ENCODE data around the gene JUND. TPM values are rescaled to one million over a fixed set of nuclear protein-coding genes. Genes with fewer than 3 reads are reported as not detected.

JUND gene
- total and polyA plus RNA-seq, 2 of the 8 experiments (the other 6 are each of a cell fraction or from before 2014, with no cell fraction given): 54.0 to 77.5 TPM

DNA sequence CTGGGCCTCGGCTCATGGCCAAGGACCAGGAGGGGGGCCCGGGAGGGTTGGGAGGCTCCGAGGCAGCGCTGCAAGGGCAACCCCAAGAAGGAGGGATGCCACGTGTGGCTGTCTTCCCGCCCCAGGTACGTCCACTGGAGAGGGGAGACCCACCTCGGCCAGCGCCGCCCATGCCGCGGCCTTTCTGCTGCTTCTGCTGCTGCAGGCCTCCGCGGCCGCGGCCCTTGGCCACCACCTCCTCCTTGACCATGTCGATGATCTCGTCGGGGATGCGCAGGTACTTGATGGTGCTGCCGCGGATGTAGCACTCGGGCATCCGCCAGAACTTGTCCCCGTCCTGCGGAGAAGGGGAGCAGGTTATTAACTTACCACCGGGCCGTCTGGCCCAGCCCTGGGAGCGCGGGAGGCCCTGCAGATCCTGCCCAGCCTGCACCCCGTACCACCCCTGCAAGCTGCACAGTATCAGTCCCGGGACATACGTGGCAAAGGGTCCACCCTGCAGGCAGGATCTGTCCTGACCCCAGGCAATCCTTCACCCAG, 28.2 kb upstream of the JUND start:
- peaks cover 15 to 69% (median 47%) of the 10 kb centered on the region in 4 experiments for H3K36me3 ChIP-seq (ENCODE audit: control insufficient read depth in 2 of 4, insufficient read depth in 4 of 4, low read length in 3 of 4)
- H2BK120ac ChIP-seq (replicated peaks; ENCODE audit: low read depth, low read length): no peak overlapping the region
- peaks cover 0 to 7% of the 10 kb centered on the region in 2 experiments; a peak in 1 of 4 replicates for H3K79me2 ChIP-seq (ENCODE audit: control insufficient read depth in 1 of 2, insufficient read depth in 2 of 2, low read length in 2 of 2)
- H3K4me3 ChIP-seq (ENCODE audit: extremely low read depth in 1 of 4, insufficient read depth in 2 of 4, low read depth in 3 of 4, low read length in 4 of 4): no peak overlapping the region
- H3K4me1 ChIP-seq (replicated peaks in 1 of 4; ENCODE audit: control insufficient read depth in 3 of 4, insufficient read depth in 4 of 4, low read length in 3 of 4): peaks cover 0 to 11% (median 4%) of the 10 kb centered on the region in 4 experiments; a peak in 6 of 7 replicates
- H3K9ac ChIP-seq (replicated peaks in 1 of 4; ENCODE audit: extremely low read depth in 1 of 4, low read depth in 3 of 4, low read length in 3 of 4): no peak overlapping the region
- FAIRE-seq: no peak
- H3K27ac ChIP-seq (ENCODE audit: low read depth, low read length): no peak overlapping the region
- H2BK12ac ChIP-seq (ENCODE audit: low read depth, low read length): no peak overlapping the region
- H3K9me3 ChIP-seq (ENCODE audit: insufficient read depth in 2 of 2, low read depth in 1 of 2, low read length in 1 of 2): no peaks in the 10 kb centered on the region
- H2AK5ac ChIP-seq (ENCODE audit: low read depth, low read length): no peak overlapping the region
- no peak overlapping the region for H3K23ac ChIP-seq (ENCODE audit: insufficient read length)
- H3K27me3 ChIP-seq (replicated peaks in 1 of 4; ENCODE audit: control insufficient read depth in 3 of 4, extremely low read depth in 1 of 4, insufficient read depth in 3 of 4, low read length in 3 of 4): no peaks in the 10 kb centered on the region
- H4K5ac ChIP-seq (ENCODE audit: insufficient read length, low read depth, low read length): no peak overlapping the region
- 95% methylated on average over 30 of the region's 33 CpGs; no CpG with 5 or more reads in 1 of the 2 experiments for WGBS, 2 experiments (ENCODE audit: extremely low coverage in 1 of 2, insufficient coverage in 1 of 2, insufficient read length in 1 of 2, insufficient replicate concordance in 2 of 2, low coverage in 1 of 2, low lambda C conversion rate in 2 of 2, missing lambda C conversion rate in 1 of 2)
- H4K91ac ChIP-seq (replicated peaks; ENCODE audit: insufficient read length, low read length): no peak overlapping the region
- H3K4ac ChIP-seq (replicated peaks; ENCODE audit: insufficient read length, low read depth, low read length): no peak overlapping the region
- ChIA-PET POLR2A (ENCODE audit: partially characterized antibody) (interaction anchor here (0.6 to 13.8 kb wide), 5 partner anchors 12 to 53 kb away, joined by 4 to 200 read pairs (median 6); partner anchors contain the start of genes JUND and LSM4), CTCF (ENCODE audit: partially characterized antibody) (interaction anchor here (1.1 to 13.7 kb wide), 4 partner anchors 9 to 36 kb away, joined by 3 to 242 read pairs (median 5); partner anchors contain the start of genes IQCN and JUND)
- no peak overlapping the region for H3K18ac ChIP-seq (ENCODE audit: extremely low read depth, low read length)
- H2AFZ ChIP-seq (ENCODE audit: low read length): no peak overlapping the region
- no peaks in the 10 kb centered on the region; the same call in 1 of the 2 replicates for H3K79me1 ChIP-seq (ENCODE audit: low read depth, low read length)
- H3K4me2 ChIP-seq (ENCODE audit: insufficient read depth in 1 of 2, low read depth in 2 of 2, low read length in 2 of 2): no peak overlapping the region
- peaks cover 0 to 10% of the 10 kb centered on the region in 2 experiments for H4K20me1 ChIP-seq (replicated peaks in 1 of 2; ENCODE audit: control insufficient read depth in 1 of 2, insufficient read depth in 2 of 2, low read length in 2 of 2)
- H3K56ac ChIP-seq (replicated peaks; ENCODE audit: insufficient read length, low read depth, low read length): no peak overlapping the region
- no peak overlapping the region for H2BK15ac ChIP-seq (ENCODE audit: low read length)
- DNase-seq (ENCODE audit: low read depth in 1 of 2, low spot score in 2 of 2): no peak
- H4K8ac ChIP-seq (ENCODE audit: extremely low read depth, insufficient read depth, low read length): no peak overlapping the region; the same call in 1 of the 2 replicates
- no peak overlapping the region for H2BK5ac ChIP-seq (ENCODE audit: low read depth, low read length)
- H3K14ac ChIP-seq (ENCODE audit: insufficient read length): no peak overlapping the region
- H2BK20ac ChIP-seq (ENCODE audit: low read length): no peak overlapping the region
- H3K23me2 ChIP-seq (ENCODE audit: low read depth, low read length): no peaks in the 10 kb centered on the region
- no peak for TF ChIP-seq RNF2 (IDR thresholded peaks at IDR 0.05; ENCODE audit: borderline replicate concordance, low read depth, low read length, missing control alignments, poor library complexity, severe bottlenecking)
- no peak for TF ChIP-seq HDAC2 (IDR thresholded peaks at IDR 0.05; ENCODE audit: borderline replicate concordance in 1 of 2, low read depth in 2 of 2, low read length in 2 of 2)
- TF ChIP-seq SP2 (IDR thresholded peaks at IDR 0.05; ENCODE audit: low read length): no peak
- no peak for TF ChIP-seq TAF7 (optimal IDR thresholded peaks at IDR 0.05; ENCODE audit: borderline replicate concordance, low read depth, low read length)
- no peak for TF ChIP-seq SIX5 (IDR thresholded peaks at IDR 0.05; ENCODE audit: low read depth, low read length)
- TF ChIP-seq PHF8 (conservative IDR thresholded peaks at IDR 0.05; ENCODE audit: low read depth, low read length): no peak
- TF ChIP-seq HDAC6 (IDR thresholded peaks at IDR 0.05; ENCODE audit: low read depth, low read length): no peak
- TF ChIP-seq KDM4A (IDR thresholded peaks at IDR 0.05; ENCODE audit: low read depth, low read length, severe bottlenecking): no peak
- no peak for TF ChIP-seq TEAD4 (IDR thresholded peaks at IDR 0.05; ENCODE audit: low read depth, low read length)

Data from H1 (cell line).